Peyer's patch (tissue), 4 donors: ENCODE data around the gene KIAA0040. TPM values are rescaled to one million over a fixed set of nuclear protein-coding genes. Genes with fewer than 3 reads are reported as not detected.
A peak's percentile ranks its signal among the peaks of the same experiment; 100 is the strongest.

Experiments
- DNase-seq, 3 donors: peaks; one replicate each; pipeline ENCODE4 v3.0.0-alpha.2; 2017 to 2019
- H3K27ac ChIP-seq, 4 donors: fragments of 200-600 bp; sonication (generic); one replicate each; pipeline ENCODE4 v1.5.1; 2016 to 2019
- H3K27me3 ChIP-seq, 2 donors: fragments of 200-600 bp; sonication (generic); one replicate each; pipeline ENCODE4 v1.5.1; 2019
- H3K36me3 ChIP-seq, 3 donors: fragments of 200-600 bp; sonication (generic); one replicate each; pipeline ENCODE4 v1.5.1; 2016 to 2019
- H3K4me1 ChIP-seq, 4 donors: fragments of 200-600 bp; sonication (generic); one replicate each; pipeline ENCODE4 v1.5.1; 2016 to 2019
- H3K4me3 ChIP-seq, 4 donors: fragments of 200-600 bp; sonication (generic); 1 replicate in 3 of 4; 2 replicates in 1 of 4; pipeline ENCODE4 v1.5.1; 2016 to 2019; ENCODE audit warnings: mild to moderate bottlenecking in 1 of 4
- H3K9me3 ChIP-seq, 4 donors: fragments of 200-600 bp; sonication (generic); one replicate each; pipeline ENCODE4 v1.5.1; 2016 to 2019; ENCODE audit warnings: mild to moderate bottlenecking in 1 of 4
- POLR2A ChIP-seq, 2 donors: fragments of 450-650 bp; IDR thresholded peaks; one replicate each; pipeline ENCODE4 v1.5.1; 2017; ENCODE audit warnings: antibody characterized with exemption in 2 of 2, mild to moderate bottlenecking in 2 of 2, moderate library complexity in 2 of 2
- total RNA-seq, 4 donors: library from RNA; depleted of rRNA; stranded (reverse); fragments of >200 nt; gene quantifications; one replicate each; pipeline ENCODE4 v1.1.0, GENCODE V29; 2016
- TF ChIP-seq, protein P1 (sequence below), 6 experiments: fragments of 450-650 bp in 4 of 6; fragments of 200-600 bp in 2 of 6; sonication (generic) in 1 of 6; IDR thresholded peaks; one replicate each; pipeline ENCODE4 v1.5.1; 2017 to 2019; ENCODE audit warnings: antibody characterized with exemption in 6 of 6, mild to moderate bottlenecking in 3 of 6, moderate library complexity in 1 of 6

KIAA0040 gene
- total RNA-seq, 4 donors from 2014 or later = 9.7 to 52.8 (median 10.3) TPM

DNA sequence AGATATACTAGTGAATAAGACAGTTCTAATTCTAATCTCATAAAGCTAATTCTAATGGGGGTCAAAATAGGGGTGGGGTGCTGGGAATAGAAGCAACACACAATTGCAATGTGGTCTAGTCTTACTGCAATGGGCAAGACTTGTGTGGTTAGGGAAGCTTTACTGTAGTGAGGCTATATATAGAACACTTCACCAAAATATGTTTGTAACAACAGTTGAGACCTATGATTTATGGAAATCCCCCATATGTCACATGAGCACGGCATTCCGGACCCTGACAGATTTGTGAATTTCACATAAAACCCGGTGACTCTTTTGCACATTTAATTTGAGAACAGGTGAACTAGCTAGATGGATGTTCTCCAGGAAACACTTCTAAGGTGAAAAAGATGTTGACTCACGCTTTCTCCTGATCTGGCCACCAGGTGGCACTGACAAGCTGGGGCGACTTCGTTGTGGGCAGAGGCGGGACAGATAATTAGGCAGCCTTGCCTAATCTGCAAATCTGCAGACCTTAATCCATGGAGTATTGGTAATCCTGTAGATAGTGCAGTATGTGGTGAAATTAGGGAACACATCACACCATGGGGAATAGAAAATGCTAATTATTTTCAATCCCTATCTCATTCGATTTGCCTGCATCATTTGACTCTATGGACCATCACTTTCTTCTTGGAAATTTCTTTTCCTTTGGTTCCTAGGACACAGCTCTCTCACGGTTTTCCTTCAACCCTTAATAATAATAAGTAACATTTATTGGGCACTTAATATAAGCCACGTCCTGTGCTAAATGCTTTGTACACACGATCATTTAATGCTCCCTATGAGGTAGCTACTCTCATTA lies 37.7 kb downstream of the KIAA0040 start:
- no peak overlapping the region for H3K27ac ChIP-seq
- no peaks in the 10 kb centered on the region for H3K27me3 ChIP-seq
- TF ChIP-seq, protein P1, sequence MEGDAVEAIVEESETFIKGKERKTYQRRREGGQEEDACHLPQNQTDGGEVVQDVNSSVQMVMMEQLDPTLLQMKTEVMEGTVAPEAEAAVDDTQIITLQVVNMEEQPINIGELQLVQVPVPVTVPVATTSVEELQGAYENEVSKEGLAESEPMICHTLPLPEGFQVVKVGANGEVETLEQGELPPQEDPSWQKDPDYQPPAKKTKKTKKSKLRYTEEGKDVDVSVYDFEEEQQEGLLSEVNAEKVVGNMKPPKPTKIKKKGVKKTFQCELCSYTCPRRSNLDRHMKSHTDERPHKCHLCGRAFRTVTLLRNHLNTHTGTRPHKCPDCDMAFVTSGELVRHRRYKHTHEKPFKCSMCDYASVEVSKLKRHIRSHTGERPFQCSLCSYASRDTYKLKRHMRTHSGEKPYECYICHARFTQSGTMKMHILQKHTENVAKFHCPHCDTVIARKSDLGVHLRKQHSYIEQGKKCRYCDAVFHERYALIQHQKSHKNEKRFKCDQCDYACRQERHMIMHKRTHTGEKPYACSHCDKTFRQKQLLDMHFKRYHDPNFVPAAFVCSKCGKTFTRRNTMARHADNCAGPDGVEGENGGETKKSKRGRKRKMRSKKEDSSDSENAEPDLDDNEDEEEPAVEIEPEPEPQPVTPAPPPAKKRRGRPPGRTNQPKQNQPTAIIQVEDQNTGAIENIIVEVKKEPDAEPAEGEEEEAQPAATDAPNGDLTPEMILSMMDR (IDR thresholded peaks at IDR 0.05) = peak; percentile 77 to 93 (median 88)
- TF ChIP-seq POLR2A (IDR thresholded peaks at IDR 0.05) = no peak
- no peaks in the 10 kb centered on the region for H3K9me3 ChIP-seq
- peak; percentile 76 to 92 (median 81) for DNase-seq
- no peak overlapping the region for H3K4me3 ChIP-seq
- H3K36me3 ChIP-seq = peaks cover 0 to 6% (median 0%) of the 10 kb centered on the region in 3 donors
- peaks cover 0 to 6% (median 0%) of the 10 kb centered on the region in 4 donors for H3K4me1 ChIP-seq

DNA sequence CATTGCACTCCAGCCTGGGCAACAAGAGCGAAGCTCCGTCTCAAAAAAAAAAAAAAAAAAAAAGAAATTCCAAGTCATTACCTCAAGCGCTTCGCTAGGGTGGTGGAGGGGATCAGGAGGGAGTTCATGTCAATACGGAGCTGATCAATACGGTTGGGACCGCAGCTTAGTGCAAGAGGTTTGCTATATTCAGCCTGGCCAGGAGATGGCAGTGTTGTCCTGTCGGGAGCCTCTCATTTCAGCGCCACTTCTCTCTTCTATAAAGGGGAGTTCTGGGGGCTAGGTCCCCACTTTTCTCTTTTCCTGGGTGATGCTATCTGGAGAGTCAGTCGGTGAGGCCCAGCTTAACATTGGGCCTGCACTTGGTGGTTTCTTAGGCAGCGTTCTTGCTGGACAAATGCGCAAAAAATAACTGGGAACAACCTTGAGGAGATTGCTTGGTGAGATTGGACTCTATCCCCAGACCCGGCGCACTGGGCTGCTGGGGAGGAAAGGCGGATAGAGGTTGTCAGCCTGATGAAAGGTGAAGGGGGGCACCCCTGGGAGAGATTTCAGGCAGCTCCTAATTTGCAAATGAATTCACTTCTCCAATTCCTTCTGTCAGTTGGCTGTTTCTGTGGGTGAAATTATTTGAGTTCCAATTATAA lies 40.4 kb downstream of the KIAA0040 start:
- Histone ChIP-seq H3K27ac (no peak overlapping the region), H3K36me3 (no peaks in the 10 kb centered on the region), H3K4me3 (no peak overlapping the region), H3K4me1 (peaks cover 0 to 6% (median 0%) of the 10 kb centered on the region in 4 donors), H3K9me3 (no peaks in the 10 kb centered on the region), H3K27me3 (no peaks in the 10 kb centered on the region)
- no peak for TF ChIP-seq POLR2A (IDR thresholded peaks at IDR 0.05)
- TF ChIP-seq, protein P1 (IDR thresholded peaks at IDR 0.05) = peak; percentile 82 to 90 (median 84)
- peak; percentile 67 to 88 (median 69) for DNase-seq

GRCh38 chr1:175150596-175151319 lies 41.8 kb downstream of the KIAA0040 start:
- H3K36me3 ChIP-seq = no peaks in the 10 kb centered on the region
- H3K27me3 ChIP-seq = no peaks in the 10 kb centered on the region
- H3K4me3 ChIP-seq = no peak overlapping the region
- H3K4me1 ChIP-seq = peaks cover 0 to 6% (median 0%) of the 10 kb centered on the region in 4 donors
- H3K9me3 ChIP-seq = no peaks in the 10 kb centered on the region
- TF ChIP-seq, protein P1 (IDR thresholded peaks at IDR 0.05) = no peak
- no peak for TF ChIP-seq POLR2A (IDR thresholded peaks at IDR 0.05)
- H3K27ac ChIP-seq = no peak overlapping the region
- no peak for DNase-seq

DNA sequence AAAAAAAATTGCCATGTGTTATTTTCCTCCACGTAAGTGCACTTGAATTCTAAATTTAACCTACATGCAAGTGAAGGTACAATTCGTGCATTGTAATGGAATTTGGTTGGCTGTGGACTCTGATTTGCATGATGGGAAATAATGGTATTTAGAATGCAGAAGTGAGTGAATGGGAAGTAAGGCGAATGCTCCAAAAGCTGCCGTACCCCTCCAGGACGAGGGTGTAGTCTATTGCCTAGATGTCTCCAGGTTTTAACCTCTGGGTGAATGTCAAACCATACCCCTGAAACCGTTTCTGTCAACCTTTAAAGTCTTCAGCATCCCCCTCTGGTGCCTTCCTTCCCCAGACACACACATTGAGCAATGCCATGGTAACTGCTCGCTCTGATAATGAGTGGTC lies 44.5 kb downstream of the KIAA0040 start:
- Histone ChIP-seq H3K27ac (no peak overlapping the region), H3K27me3 (no peaks in the 10 kb centered on the region), H3K36me3 (no peaks in the 10 kb centered on the region), H3K4me1 (no peaks in the 10 kb centered on the region), H3K4me3 (no peak overlapping the region), H3K9me3 (no peaks in the 10 kb centered on the region)
- TF ChIP-seq POLR2A (IDR thresholded peaks at IDR 0.05) = no peak
- TF ChIP-seq, protein P1 (IDR thresholded peaks at IDR 0.05) = no peak
- DNase-seq = no peak

DNA sequence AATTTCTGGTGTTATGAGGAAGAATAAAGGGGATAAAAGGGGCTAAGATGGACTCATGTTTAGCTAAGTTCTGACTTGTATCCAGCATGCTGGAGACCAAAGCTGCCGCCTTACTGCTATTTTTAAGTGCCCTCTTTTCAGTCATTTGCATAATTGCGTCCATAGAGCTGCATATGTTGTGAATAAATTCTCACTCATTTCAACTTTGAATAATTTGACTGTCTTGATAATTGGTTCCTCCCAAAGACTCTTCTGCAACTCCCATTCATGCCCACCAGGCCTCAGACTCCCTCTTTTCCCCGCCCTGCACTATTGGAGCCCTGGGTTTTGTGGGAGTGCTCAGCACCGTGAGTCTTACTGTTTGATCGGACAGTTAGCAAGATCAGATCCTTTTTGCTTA lies 45.0 kb downstream of the KIAA0040 start:
- TF ChIP-seq POLR2A (IDR thresholded peaks at IDR 0.05) = no peak
- TF ChIP-seq, protein P1 (IDR thresholded peaks at IDR 0.05) = no peak
- Histone ChIP-seq H3K4me1 (no peaks in the 10 kb centered on the region), H3K4me3 (no peak overlapping the region), H3K9me3 (no peaks in the 10 kb centered on the region), H3K27ac (no peak overlapping the region), H3K27me3 (no peaks in the 10 kb centered on the region), H3K36me3 (no peaks in the 10 kb centered on the region)
- DNase-seq = no peak
